ENCODE measurements around the gene TRIM66. TPM values are rescaled to one million over a fixed set of nuclear protein-coding genes. Genes with fewer than 3 reads are reported as not detected.

Gene TRIM66
- total RNA-seq, 2 donors from 2014 or later, result 10.2 to 18.1 TPM

- H3K27ac ChIP-seq, result no peak overlapping the region
- H3K9me3 ChIP-seq, result no peaks in the 10 kb centered on the region
- peaks cover 5% of the 10 kb centered on the region for H3K36me3 ChIP-seq
- TF ChIP-seq, protein P1, sequence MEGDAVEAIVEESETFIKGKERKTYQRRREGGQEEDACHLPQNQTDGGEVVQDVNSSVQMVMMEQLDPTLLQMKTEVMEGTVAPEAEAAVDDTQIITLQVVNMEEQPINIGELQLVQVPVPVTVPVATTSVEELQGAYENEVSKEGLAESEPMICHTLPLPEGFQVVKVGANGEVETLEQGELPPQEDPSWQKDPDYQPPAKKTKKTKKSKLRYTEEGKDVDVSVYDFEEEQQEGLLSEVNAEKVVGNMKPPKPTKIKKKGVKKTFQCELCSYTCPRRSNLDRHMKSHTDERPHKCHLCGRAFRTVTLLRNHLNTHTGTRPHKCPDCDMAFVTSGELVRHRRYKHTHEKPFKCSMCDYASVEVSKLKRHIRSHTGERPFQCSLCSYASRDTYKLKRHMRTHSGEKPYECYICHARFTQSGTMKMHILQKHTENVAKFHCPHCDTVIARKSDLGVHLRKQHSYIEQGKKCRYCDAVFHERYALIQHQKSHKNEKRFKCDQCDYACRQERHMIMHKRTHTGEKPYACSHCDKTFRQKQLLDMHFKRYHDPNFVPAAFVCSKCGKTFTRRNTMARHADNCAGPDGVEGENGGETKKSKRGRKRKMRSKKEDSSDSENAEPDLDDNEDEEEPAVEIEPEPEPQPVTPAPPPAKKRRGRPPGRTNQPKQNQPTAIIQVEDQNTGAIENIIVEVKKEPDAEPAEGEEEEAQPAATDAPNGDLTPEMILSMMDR (IDR thresholded peaks at IDR 0.05), result no peak
- H3K4me3 ChIP-seq, result no peak overlapping the region
- H3K27me3 ChIP-seq (replicated peaks; ENCODE audit: insufficient read depth), result no peaks in the 10 kb centered on the region
- ATAC-seq (ENCODE audit: insufficient number of reproducible peaks, low FRiP score, low read depth), result no peak
- no peak for DNase-seq (ENCODE audit: low spot score)
- H3K4me1 ChIP-seq (ENCODE audit: control insufficient read depth in 1 of 2, low read depth in 2 of 2), result peaks cover 32 to 69% of the 10 kb centered on the region in 2 donors
Observed at GRCh38 chr11:8729067-8729466, 46.6 kb upstream of the TRIM66 start.

GRCh38 chr11:8728563-8728962 lies 46.1 kb upstream of the TRIM66 start:
- TF ChIP-seq, protein P1 (IDR thresholded peaks at IDR 0.05), result no peak
- peaks cover 5% of the 10 kb centered on the region for H3K36me3 ChIP-seq

DNA sequence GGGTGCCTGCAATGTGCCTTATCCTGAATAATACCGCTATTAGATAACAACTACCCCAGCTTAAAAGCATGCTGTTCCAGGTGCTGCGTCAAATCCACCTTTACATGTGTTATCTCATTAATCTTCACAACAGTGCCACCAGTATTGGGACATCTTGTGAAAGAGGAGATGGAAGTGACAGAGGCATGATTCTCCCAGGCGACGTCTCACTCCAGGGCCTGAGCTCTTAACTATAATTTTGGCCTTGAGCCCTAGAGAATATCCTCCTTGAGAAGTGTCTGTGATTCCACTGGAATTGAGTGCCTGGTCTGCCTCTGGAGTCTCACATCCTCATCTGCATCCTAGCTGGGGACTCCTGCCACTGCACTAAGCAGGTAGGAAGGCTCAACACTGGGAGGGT lies 43.9 kb upstream of the TRIM66 start:
- Histone ChIP-seq H3K4me3 (no peak overlapping the region), H3K27me3 (replicated peaks; ENCODE audit: insufficient read depth) (no peaks in the 10 kb centered on the region), H3K36me3 (peaks cover 5% of the 10 kb centered on the region), H3K4me1 (ENCODE audit: control insufficient read depth in 1 of 2, low read depth in 2 of 2) (peaks cover 22 to 62% of the 10 kb centered on the region in 2 donors), H3K9me3 (no peaks in the 10 kb centered on the region), H3K27ac (peak overlapping the region in 1 of 2 donors; percentile 65)
- ATAC-seq (ENCODE audit: insufficient number of reproducible peaks, low FRiP score, low read depth), result no peak
- TF ChIP-seq, protein P1 (IDR thresholded peaks at IDR 0.05), result no peak
- DNase-seq (ENCODE audit: low spot score), result no peak

More at GRCh38 chr11:8728563-8728962, 46.1 kb upstream of the TRIM66 start:
- no peak for DNase-seq (ENCODE audit: low spot score)
- ATAC-seq (ENCODE audit: insufficient number of reproducible peaks, low FRiP score, low read depth), result no peak
- no peaks in the 10 kb centered on the region for H3K9me3 ChIP-seq
- H3K4me1 ChIP-seq (ENCODE audit: control insufficient read depth in 1 of 2, low read depth in 2 of 2), result peaks cover 31 to 66% of the 10 kb centered on the region in 2 donors
- H3K4me3 ChIP-seq, result no peak overlapping the region
- no peaks in the 10 kb centered on the region for H3K27me3 ChIP-seq (replicated peaks; ENCODE audit: insufficient read depth)
- H3K27ac ChIP-seq, result peak overlapping the region in 1 of 2 donors; percentile 42

- TF ChIP-seq, protein P1 (IDR thresholded peaks at IDR 0.05), result no peak
- no peak overlapping the region for H3K27ac ChIP-seq
- H3K4me1 ChIP-seq (ENCODE audit: control insufficient read depth in 1 of 2, low read depth in 2 of 2), result peaks cover 34 to 70% of the 10 kb centered on the region in 2 donors
- ATAC-seq (ENCODE audit: insufficient number of reproducible peaks, low FRiP score, low read depth) (no peak), DNase-seq (ENCODE audit: low spot score) (no peak)
- H3K4me3 ChIP-seq, result no peak overlapping the region
- H3K36me3 ChIP-seq, result no peaks in the 10 kb centered on the region
- no peaks in the 10 kb centered on the region for H3K27me3 ChIP-seq (replicated peaks; ENCODE audit: insufficient read depth)
- H3K9me3 ChIP-seq, result no peaks in the 10 kb centered on the region
Observed at GRCh38 chr11:8724682-8725081, 42.2 kb upstream of the TRIM66 start.

DNA sequence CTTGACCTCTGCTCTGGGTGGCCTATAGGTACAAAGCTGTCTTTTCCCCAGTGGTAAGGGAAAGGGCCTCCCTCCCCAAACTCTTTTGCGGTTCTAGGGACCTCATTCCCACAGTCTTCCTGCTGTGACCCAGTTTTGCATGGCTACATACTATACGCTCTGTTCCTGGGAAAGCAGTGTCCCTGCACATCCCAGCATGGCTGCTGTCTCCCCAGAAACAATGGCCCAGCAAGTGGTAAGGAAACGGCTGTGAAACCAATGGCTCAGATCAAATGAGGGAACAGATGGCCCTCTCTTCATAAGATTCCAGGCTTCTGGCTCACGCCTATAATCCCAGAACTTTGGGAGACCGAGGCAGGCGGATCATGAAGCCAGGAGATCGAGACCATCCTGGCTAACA lies 41.2 kb upstream of the TRIM66 start:
- Histone ChIP-seq H3K4me1 (ENCODE audit: control insufficient read depth in 1 of 2, low read depth in 2 of 2) (peaks cover 42 to 72% of the 10 kb centered on the region in 2 donors), H3K4me3 (no peak overlapping the region), H3K27me3 (replicated peaks; ENCODE audit: insufficient read depth) (no peaks in the 10 kb centered on the region), H3K27ac (no peak overlapping the region), H3K9me3 (no peaks in the 10 kb centered on the region), H3K36me3 (no peaks in the 10 kb centered on the region)
- DNase-seq (ENCODE audit: low spot score), result no peak
- ATAC-seq (ENCODE audit: insufficient number of reproducible peaks, low FRiP score, low read depth), result no peak
- TF ChIP-seq, protein P1 (IDR thresholded peaks at IDR 0.05), result no peak

All from thoracic aorta (tissue), 2 donors.